Measurements from ENCODE around the gene HM13.

- no peak for TF ChIP-seq MYC (IDR thresholded peaks at IDR 0.05; ENCODE audit: low read depth, low read length)
- no peak for TF ChIP-seq EZH2 (IDR thresholded peaks at IDR 0.05; ENCODE audit: borderline replicate concordance, low read depth, low read length, severe bottlenecking)
- TF ChIP-seq POLR2AphosphoS5 (IDR thresholded peaks at IDR 0.05; ENCODE audit: insufficient read depth, low read depth, low read length): no peak
Observed at GRCh38 chr20:31604567-31605030, 90.4 kb downstream of the HM13 start.

All from endothelial cell of umbilical vein (primary cell).